ENCODE results near the gene ZNF599.
A peak's percentile ranks its signal among the peaks of the same experiment; 100 is the strongest.
"Not testable (repeated sequence)": the region's sequence is repeated elsewhere in the genome, so short reads cannot be mapped to it uniquely, and the experiment has no call there.

ZNF599 gene

DNA sequence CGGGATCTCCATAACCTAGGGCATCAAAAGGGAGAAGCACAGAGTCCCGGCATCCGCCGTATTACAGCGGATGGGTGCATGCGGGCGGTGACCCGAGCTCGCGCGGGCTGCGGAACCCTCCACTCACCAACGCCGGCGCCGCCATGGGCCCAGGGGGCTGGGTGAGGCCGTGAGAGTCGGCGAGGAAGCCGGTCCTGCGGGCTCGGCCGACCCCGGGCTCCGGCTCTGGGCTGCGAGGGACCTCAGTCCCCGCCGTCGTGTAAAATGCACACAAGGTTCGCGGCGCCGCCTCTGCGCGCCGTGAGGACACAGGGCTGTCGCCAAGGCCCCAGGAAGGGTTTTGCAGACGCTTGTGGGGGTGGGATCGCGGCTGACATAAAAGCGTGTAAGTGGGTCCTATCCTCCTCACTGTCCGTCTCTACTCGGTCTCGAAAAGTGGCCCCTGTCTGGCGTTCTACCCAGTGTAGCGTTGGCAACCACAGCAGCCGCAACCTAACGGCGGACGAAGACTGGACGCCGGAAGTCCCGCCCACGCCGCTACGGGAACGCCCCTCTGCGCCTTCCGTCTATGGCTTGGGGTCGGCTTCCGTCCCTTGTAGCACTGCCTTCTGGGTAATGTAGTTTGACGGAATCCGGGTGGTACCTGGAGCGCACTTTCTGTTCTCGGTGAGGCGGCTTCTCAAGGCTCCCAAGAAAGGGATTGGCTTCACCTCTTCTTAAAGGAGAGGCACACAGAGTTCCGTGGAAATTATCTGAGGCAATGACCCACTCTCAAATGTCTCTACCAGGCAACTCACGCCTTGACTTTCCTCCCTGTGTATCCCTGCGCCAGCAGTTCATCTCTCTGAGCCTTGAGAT, at the start of gene ZNF599:
ZNF599 (minus strand) TSS at position 519 of the 858 bp plus-strand sequence; CDS start at position 145, 374 bp downstream.
- DNase-seq = peak; percentile 91

DNA sequence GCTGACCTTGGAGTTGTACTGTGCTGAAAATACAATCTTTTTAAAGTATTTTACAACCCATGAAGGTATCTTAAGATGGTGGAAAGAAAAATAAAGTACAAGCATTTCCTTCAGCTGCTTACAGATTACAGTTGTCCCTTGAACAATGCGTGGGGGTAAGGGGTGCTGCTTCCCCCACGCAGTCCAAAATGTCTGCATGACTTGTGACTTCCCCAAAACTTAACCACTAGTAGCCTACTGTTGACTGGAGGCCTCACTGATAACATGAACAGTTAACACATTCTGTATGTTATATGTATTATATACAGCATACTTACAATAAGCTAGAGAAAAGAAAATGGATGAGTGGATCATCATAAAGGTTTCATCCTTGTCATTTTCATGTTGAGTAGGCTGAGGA, 45.3 kb upstream of the ZNF599 start:
- no peak for DNase-seq

DNA sequence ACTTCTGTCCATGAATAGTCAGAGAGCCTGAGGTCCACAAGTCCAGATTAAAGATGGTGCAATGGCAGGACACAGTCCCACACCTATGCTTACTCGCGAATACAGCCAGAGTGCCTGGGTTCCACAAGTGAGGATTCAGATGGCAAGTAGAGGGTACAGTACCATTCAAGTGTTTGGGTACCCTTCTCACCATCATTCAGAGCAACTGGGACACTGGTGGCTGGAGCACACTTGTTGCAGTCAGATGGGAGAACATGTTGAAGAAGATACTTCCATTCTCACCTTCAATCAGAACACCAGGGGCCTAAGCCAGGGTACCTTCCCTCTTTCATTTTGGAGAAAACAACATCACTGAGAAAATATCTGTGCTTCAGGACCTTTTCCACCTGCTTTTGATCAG, 43.7 kb upstream of the ZNF599 start:
- DNase-seq = no peak

DNA sequence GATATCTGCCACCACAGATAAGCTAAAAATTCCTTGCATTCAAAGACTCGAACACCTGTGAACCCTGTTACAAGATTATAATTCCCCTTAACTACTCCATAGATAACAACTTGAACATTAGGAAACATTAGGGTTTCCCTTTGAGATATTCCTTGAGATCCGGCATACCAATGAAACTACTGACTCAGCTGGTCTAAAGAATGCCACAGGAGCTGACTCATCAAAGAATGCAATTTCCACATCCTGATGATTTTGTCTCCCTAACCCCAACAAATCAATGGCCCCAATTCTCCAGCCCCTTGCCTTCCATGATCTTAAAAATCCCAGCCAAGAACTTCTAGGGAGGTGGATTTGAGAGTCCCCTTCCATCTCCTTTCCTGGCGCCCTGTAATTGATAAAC, 35.6 kb upstream of the ZNF599 start:
- DNase-seq = no peak

DNA sequence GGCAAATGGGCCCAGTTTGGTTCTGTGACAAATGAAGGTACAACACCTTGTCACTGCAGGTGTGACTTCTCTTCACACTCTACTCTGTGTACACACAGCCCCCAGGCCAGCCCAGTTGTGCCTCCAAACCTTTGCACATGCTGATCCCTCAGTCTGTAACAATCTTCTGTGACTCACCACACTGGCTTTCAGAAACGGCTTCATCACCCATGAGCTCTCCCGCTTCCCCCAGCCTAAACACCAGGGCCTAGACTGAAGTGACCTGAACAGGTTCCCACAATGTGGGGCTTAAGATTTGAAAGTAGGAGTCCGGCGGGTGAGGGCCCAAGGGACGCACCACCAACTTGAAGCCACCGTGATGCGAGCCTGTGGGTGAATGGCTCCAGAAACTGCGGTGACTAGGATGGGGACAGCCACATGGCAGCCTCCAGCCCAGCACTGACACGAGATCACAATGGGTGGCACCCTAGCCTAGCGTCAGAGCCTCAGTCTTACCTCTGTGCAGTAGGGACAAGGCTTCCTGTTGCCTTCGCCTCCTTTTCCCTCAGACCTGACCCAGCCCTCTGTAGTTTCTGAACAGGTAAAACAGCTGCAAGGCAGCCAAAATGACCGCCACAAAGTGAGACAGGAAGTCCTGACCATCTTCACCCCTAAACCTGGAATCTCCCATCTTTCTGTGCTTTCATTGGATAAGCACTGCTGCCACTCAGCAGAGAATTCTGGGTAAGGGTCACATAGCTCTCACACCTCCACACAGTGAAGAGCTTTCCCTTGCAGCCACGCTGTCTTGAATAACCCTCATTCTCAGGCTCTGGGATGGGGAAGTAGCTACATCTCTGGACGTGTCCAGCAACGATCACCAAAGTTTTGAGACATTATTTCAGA, 34.2 kb upstream of the ZNF599 start:
- DNase-seq = no peak

- DNase-seq = no peak
These were observed 31.1 kb upstream of the ZNF599 start for GRCh38 chr19:34804115-34804514.

GRCh38 chr19:34796953-34797352, 23.9 kb upstream of the ZNF599 start:
- not testable (repeated sequence) for DNase-seq

GRCh38 chr19:34794066-34794960, 21.3 kb upstream of the ZNF599 start:
- no peak for DNase-seq

GRCh38 chr19:34793565-34793964, 20.6 kb upstream of the ZNF599 start:
- DNase-seq = no peak

- no peak for DNase-seq
These were observed 15.1 kb upstream of the ZNF599 start for GRCh38 chr19:34788074-34788473.

GRCh38 chr19:34787059-34787824, 14.2 kb upstream of the ZNF599 start:
- no peak for DNase-seq

DNA sequence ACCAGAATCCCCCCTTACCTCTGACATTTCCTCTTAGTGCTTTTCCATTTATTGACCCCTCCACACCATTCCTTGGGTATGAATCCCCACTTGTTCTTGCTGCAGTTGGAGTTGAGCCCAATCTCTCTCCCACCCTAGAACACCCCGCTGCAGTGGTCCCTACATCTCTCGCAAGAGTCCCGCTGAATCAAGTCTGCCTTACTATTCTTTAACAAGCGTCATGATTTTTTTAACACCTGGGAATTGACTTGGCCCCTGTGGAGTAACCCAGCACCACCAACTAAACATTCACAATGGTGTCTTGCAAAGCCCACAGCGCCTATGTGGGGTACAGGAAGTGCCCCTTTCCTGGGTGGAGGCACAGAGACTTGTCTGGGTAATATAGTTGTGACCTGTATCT, 13.2 kb upstream of the ZNF599 start:
- no peak for DNase-seq

- no peak for DNase-seq
These were observed 6.6 kb upstream of the ZNF599 start for GRCh38 chr19:34779652-34780051.

DNA sequence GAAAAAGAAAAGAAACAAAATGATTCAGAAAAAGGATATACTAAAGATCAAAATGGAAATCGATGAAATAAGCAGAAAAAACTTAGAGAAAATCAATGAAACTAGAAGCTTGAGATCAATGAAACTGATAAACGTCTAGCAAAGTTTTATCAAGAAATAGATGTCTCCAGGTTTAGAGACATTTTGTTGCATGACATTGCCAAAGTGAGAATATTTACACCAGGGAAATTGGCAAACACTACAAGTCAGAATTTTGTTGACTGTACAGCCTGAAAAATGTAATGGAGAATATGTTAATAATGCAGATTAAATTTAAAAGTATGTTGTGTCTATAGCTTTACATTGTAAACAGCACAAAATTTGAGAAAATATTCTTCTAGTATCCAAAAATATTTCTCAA, 5.3 kb upstream of the ZNF599 start:
- DNase-seq = no peak

GRCh38 chr19:34774857-34775256, 1.8 kb upstream of the ZNF599 start:
- no peak for DNase-seq

DNA sequence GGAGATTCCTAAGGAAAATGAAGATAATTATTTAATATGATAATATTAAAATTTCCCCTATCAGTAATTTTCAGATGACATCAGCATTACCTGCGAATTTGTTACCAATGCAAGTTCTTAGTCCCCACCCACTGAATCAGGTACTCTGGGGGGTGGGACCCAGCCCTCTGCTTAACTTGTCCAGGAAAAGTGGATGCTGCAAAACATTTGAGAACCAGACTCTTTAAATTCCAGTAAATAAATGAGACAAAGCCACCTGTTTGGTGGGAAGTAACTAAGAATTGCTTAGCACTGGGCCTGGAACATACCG, 495 bp upstream of the ZNF599 start:
- no peak for DNase-seq

DNA sequence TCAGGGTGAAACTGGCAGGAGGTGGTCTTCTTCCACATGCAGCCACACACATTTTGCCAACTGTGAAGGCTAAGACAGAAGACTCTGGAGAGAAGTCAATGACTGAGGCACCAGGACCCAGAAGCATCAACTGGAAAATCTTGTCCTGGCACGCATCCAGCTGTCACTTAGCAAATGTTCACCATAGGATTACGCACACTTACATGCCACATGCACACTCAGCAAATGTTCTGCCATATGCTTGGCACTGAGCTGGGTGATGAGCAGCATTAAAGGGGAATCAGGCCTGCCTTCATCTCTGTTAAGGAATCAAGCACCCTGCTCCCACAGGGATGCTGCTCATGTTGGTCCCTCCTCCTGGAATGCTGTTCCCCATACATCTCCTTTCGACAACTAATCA, 5.1 kb downstream of the ZNF599 start:
- no peak for DNase-seq

GRCh38 chr19:34766386-34766785, 6.6 kb downstream of the ZNF599 start:
- DNase-seq = no peak

DNA sequence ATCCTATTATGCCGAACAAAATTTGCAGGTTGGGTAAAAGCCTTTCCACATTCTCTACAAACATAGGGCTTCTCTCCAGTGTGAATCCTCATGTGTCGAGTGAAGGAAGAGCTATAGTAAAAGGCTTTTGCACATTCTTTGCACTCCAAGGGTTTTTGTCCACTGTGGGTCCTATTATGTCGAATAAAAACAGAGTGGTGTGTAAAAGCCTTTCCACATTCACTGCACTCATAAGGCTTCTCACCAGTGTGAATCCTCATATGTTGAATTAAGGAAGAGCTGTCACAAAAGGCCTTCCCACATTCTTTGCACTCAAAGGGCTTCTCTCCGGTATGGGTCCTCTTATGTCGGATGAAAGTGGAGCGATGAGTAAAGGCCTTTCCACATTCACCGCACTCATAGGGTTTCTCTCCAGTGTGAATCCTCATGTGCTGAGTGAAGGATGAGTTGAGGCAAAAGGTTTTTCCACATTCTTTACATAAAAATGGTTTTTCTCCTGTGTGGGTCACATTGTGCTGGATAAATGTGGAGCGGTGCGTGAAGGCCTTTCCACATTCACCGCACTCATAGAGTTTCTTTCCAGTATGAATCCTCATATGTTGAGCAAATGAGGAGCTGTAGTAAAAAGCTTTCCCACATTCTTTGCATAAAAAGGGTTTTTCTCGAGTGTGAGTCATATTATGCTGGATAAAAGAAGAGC, 13.6 kb downstream of the ZNF599 start:
- DNase-seq = no peak

DNA sequence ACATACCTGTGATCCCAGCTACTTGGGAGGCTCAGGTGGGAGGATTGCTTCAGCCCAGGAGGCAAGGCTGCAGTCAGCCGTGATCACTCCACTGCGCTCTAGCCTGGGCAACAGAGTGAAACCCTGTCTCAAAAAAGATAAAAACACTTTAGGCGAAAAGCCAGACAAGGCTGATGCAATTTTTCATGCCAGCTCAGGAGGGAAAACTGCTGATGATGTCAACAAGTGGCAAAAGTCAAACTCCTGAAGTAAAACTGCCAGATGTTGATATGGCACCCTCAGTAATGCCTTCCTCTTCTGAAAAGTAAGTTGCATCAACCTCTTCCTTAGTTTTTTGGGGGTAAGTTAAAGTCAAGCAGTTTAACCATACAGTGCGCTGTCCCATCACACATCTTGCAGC, 15.6 kb downstream of the ZNF599 start:
- DNase-seq = no peak

DNA sequence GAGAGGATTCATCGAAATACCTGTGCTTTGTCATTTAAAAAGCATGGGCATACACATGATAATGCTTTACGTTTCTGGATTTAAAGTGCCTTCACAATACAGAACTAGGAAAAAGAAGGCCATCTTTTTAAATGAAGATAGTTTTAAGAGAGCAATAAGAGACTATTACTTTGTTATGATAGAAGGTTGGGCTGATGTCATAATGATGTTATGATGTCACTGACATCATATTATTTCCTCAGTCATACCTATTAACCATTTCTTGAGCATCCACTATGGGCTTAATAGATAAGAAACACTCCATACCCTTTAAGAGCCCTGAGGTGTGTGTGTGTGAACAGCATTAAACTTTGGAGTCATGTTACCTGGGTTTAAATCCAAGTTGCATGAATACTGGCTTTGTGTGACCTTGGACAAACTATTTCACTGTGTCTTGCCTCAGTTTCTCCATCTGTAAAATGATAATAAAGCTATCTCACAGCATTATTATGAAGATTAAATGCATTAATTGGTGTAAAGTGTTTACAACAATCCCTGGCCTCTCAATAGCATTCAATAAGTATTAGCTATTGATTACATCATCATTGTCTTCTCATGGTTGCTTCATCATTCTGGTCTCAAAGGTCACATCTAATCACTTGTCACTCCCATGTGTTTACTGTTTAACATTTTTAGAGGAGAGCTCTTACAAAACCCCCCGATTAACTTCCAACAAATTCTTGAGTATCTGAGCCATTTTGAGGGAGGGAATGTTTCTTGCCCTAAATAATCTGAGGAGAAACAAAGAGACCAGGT, 27.9 kb downstream of the ZNF599 start:
- no peak for DNase-seq

Data from activated gamma-delta T cell treated with Interleukin-2 at 50 U/mL for 16 hours (primary cell).